Thoracic aorta (tissue), 2 donors: Measurements from ENCODE around the gene TMEM270. TPM values are rescaled to one million over a fixed set of nuclear protein-coding genes. Genes with fewer than 3 reads are reported as not detected.

Experiments
- ATAC-seq: fragments of 150-250 bp; one replicate; pipeline ENCODE4 v1.8.0; 2017; ENCODE audit warnings: low read depth; ENCODE audit not compliant: insufficient number of reproducible peaks, low FRiP score
- DNase-seq: peaks from one replicate; pipeline ENCODE4 v3.0.0-alpha.2; 2020; ENCODE audit warnings: low spot score
- H3K27ac ChIP-seq, 2 donors: fragments of 200-600 bp; sonication (generic); 1 replicate in 1 of 2; 2 replicates in 1 of 2; pipeline ENCODE4 v1.5.1; 2016; ENCODE audit warnings: mild to moderate bottlenecking in 2 of 2, moderate library complexity in 2 of 2
- H3K27me3 ChIP-seq: fragments of 200-600 bp; sonication (generic); replicated peaks from 2 replicates; pipeline ENCODE4 v1.6.0; 2016; ENCODE audit warnings: mild to moderate bottlenecking; ENCODE audit not compliant: insufficient read depth
- H3K36me3 ChIP-seq: fragments of 200-600 bp; sonication (generic); one replicate; pipeline ENCODE4 v1.5.1; 2016
- H3K4me1 ChIP-seq, 2 donors: fragments of 200-600 bp; sonication (generic); 1 replicate in 1 of 2; 2 replicates in 1 of 2; pipeline versions ENCODE4 v1.5.1 to v1.6.0; 2016; ENCODE audit warnings: low read depth in 2 of 2, mild to moderate bottlenecking in 1 of 2; ENCODE audit not compliant: control insufficient read depth in 1 of 2
- H3K4me3 ChIP-seq: fragments of 200-600 bp; sonication (generic); 2 replicates; pipeline ENCODE4 v1.5.1; 2016; ENCODE audit warnings: mild to moderate bottlenecking
- H3K9me3 ChIP-seq: fragments of 200-600 bp; sonication (generic); 2 replicates; pipeline ENCODE4 v1.5.1; 2016
- CTCF ChIP-seq: fragments of 200-600 bp; sonication (generic); IDR thresholded peaks from one replicate; pipeline ENCODE4 v1.5.1; 2019; ENCODE audit warnings: antibody characterized with exemption
- total RNA-seq, 2 donors: library from RNA; depleted of rRNA; stranded (reverse); fragments of >200 nt; gene quantifications; one replicate each; pipeline versions ENCODE4 v1.1.0 to v1.2.3, GENCODE V29; 2016

Gene TMEM270
- total RNA-seq, 2 donors from 2014 or later: not detected

DNA sequence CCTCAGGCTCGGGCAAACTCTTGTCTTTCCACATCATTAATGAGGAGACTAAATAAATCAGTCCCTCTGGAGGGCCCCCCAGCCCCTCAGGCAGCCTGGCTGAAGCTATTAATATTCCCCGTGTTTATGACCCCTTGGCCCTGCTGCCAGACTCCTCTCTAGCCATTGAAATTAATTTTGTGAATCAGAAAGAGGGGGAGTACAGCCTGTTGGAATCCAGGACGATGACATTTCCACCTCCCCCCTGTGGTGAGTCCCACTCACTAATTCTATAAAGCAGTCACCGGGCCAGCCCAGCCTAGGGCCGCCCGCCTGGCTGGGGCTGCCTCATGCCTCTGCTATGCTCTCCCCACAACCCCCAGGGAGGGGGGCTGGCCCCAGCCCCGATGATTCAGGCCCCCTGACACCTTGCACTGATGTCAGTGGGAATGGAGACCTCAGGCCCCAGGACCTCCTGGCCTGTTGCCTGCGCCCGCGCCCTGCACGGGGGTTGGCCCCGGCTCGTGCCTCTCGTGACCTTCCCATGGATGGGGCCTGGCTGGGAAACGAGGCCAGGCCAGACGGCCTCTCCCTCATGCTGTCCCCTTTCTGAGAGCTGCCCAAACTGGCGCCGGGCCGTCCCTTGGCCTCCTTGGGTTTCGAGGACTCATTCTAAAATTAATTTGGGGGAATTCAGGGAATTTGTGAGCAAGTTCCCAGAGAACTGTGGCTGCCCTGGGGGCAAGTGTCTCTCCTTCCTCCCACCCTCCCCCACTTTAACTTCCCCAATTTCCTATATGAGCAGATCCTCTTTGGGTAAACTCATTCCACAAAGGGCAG, 34.0 kb downstream of the TMEM270 start:
- H3K9me3 ChIP-seq: no peaks in the 10 kb centered on the region
- H3K27me3 ChIP-seq: no peaks in the 10 kb centered on the region
- H3K36me3 ChIP-seq: no peaks in the 10 kb centered on the region
- peaks cover 43 to 93% of the 10 kb centered on the region in 2 donors for H3K4me1 ChIP-seq
- peak; percentile 52 for TF ChIP-seq CTCF
- ATAC-seq (peak; percentile 59), DNase-seq (peak; percentile 89)
- H3K4me3 ChIP-seq: no peak overlapping the region
- H3K27ac ChIP-seq: peak overlapping the region; percentile 99 to 100

DNA sequence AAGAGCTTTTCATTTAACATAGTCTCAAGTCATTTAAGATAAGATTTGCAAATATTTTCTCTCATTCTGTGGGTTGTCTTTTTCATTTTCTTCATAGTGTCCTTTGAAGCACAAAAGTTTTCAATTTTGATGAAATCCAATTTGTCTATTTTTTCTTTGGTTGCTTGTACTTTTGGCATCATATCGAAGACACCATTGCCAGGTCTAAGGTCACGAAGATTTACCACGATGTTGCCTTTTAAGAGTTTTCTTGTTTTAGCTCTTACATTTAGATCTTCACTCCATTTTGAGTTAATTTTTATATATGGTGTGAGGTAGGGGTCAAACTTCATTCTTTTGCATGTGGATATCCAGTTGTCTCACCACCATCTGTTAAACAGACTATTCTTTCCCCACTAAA, 34.7 kb downstream of the TMEM270 start:
- Histone ChIP-seq H3K27ac (peak overlapping the region; percentile 99 to 100), H3K4me3 (no peak overlapping the region), H3K36me3 (no peaks in the 10 kb centered on the region), H3K27me3 (no peaks in the 10 kb centered on the region), H3K9me3 (no peaks in the 10 kb centered on the region), H3K4me1 (peaks cover 50 to 94% of the 10 kb centered on the region in 2 donors)
- TF ChIP-seq CTCF: no peak
- no peak for ATAC-seq
- DNase-seq: no peak

GRCh38 chr7:73896454-73896853, 35.5 kb downstream of the TMEM270 start:
- no peak overlapping the region for H3K4me3 ChIP-seq
- H3K4me1 ChIP-seq: peaks cover 53 to 96% of the 10 kb centered on the region in 2 donors
- TF ChIP-seq CTCF: no peak
- DNase-seq (no peak), ATAC-seq (no peak)
- H3K27ac ChIP-seq: peak overlapping the region; percentile 99 to 100
- no peaks in the 10 kb centered on the region for H3K9me3 ChIP-seq
- no peaks in the 10 kb centered on the region for H3K27me3 ChIP-seq
- H3K36me3 ChIP-seq: no peaks in the 10 kb centered on the region

DNA sequence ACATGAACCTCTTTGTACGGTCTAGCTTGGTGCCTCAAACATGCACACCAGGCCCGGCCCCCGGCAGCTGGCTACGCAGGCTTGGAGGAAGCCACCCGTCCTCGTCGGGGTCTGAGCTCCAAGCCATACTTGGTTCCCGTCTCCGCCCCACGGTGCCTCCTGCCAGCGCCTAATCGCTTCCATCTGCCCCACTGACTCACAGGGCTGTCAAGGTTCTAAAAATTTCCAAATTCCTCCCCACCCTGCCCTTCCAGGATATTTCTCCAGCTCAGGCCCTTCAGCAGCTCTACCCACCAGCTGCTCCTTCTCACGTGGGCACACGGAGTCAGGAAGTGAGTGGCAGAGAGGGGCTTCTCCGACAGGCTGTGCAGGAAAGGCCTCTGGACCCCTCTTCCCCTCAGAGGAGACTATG, 38.8 kb downstream of the TMEM270 start:
- H3K27me3 ChIP-seq: no peaks in the 10 kb centered on the region
- peak overlapping the region; percentile 37 for H3K4me3 ChIP-seq
- no peaks in the 10 kb centered on the region for H3K9me3 ChIP-seq
- H3K4me1 ChIP-seq: peaks cover 34 to 80% of the 10 kb centered on the region in 2 donors
- no peak for TF ChIP-seq CTCF
- peak; percentile 81 for DNase-seq
- peak overlapping the region; percentile 99 to 100 for H3K27ac ChIP-seq
- no peaks in the 10 kb centered on the region for H3K36me3 ChIP-seq
- ATAC-seq: peak; percentile 75

DNA sequence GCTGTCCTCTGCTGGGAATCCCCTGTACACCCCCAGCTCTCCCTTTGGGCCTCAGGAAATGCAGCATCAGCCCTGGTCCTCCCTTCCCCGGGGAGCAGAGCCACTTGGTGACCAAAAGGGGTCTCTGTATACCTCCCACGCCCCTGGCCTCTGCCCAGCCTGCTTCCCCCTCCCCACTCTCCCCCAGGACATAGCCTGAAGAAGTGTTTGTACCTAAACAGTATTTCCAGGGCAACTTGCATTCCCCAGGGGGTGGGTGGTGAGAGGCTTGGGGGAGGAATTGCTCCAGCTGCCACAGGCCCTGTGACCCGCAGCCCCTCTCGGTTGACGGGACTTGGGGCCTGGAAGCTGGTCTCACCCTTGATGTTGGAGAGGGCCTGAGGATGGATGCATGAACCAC, 39.3 kb downstream of the TMEM270 start:
- no peaks in the 10 kb centered on the region for H3K9me3 ChIP-seq
- peak overlapping the region; percentile 37 for H3K4me3 ChIP-seq
- H3K4me1 ChIP-seq: peaks cover 31 to 81% of the 10 kb centered on the region in 2 donors
- peak overlapping the region; percentile 99 to 100 for H3K27ac ChIP-seq
- no peaks in the 10 kb centered on the region for H3K27me3 ChIP-seq
- TF ChIP-seq CTCF: no peak
- DNase-seq (peak; percentile 54), ATAC-seq (peak; percentile 38)
- no peaks in the 10 kb centered on the region for H3K36me3 ChIP-seq
